HCT116 (cell line): ENCODE data around the gene RIN3. TPM values are rescaled to one million over a fixed set of nuclear protein-coding genes. Genes with fewer than 3 reads are reported as not detected.

Source experiments
- ATAC-seq: fragments of 200-7000 bp; cut with Tn5 transposase; 2 replicates; pipeline ENCODE4 v1.9.1; 2020; ENCODE audit warnings: mild to moderate bottlenecking, moderate library complexity
- BruUV-seq: library from RNA; stranded (reverse); fragments of 400-500 nt; replicated peaks from 2 replicates; lab custom pipeline; 2021; lab: Mats Ljungman, UMichigan
- CTCF ChIA-PET: fragments of 300-600 bp; sonication (Branson Sonifier 250); formaldehyde crosslinking; loops from one replicate; lab custom pipeline; 2021; ENCODE audit warnings: antibody characterized with exemption; lab: Charles Lee
- POLR2A ChIA-PET: fragments of 300-600, 350-600 bp; sonication (Branson Sonifier 250); formaldehyde crosslinking; loops from one replicate; lab custom pipeline; 2021; ENCODE audit warnings: antibody characterized with exemption; lab: Charles Lee
- RAD21 ChIA-PET, 2 experiments: fragments of 300-600 bp; sonication (Branson Sonifier 250); formaldehyde crosslinking; loops; one replicate each; lab custom pipeline; 2023; ENCODE audit warnings: low total read pairs in 2 of 2; ENCODE audit not compliant: uncharacterized antibody in 2 of 2, unreplicated experiment in 2 of 2, low non-redundant PET in 1 of 2; lab: Charles Lee
- DNase-seq: peaks from one replicate; pipeline ENCODE4 v3.0.0-alpha.2; 2010; ENCODE audit warnings: low read depth, low spot score
- H2AFZ ChIP-seq: fragments of 200-600 bp; shearing (Covaris generic), sonication (generic); 2 replicates; pipeline ENCODE4 v1.6.1; 2017; ENCODE audit warnings: low read depth, mixed run types, mixed read lengths, antibody characterized with exemption, low read length; ENCODE audit not compliant: poor library complexity, severe bottlenecking
- H3K27ac ChIP-seq: 2 replicates; pipeline ENCODE4 v1.5.1; 2012; ENCODE audit warnings: low read depth, low read length
- H3K27me3 ChIP-seq: fragments of 200-600 bp; sonication (generic); 2 replicates; pipeline ENCODE4 v1.6.1; 2016; ENCODE audit warnings: mixed run types, low read length, mixed read lengths; ENCODE audit not compliant: insufficient read depth
- H3K36me3 ChIP-seq, 2 experiments: fragments of 200-500 bp in 1 of 2; fragments of 200-600 bp in 1 of 2; sonication (Bioruptor generic) in 1 of 2; sonication (generic) in 1 of 2; 2 replicates each; pipeline versions ENCODE4 v1.5.1 to v1.6.1; 2014 to 2016; ENCODE audit warnings: low read length in 2 of 2, inconsistent platforms in 1 of 2, mixed read lengths in 1 of 2, mixed run types in 1 of 2; ENCODE audit not compliant: insufficient read depth in 2 of 2, control insufficient read depth in 1 of 2
- H3K4me1 ChIP-seq, 2 experiments: fragments of 200-600 bp in 1 of 2; sonication (generic) in 1 of 2; 2 replicates each; pipeline versions ENCODE4 v1.5.1 to v1.6.1; 2012 to 2017; ENCODE audit warnings: low read length in 2 of 2, inconsistent platforms in 1 of 2, mild to moderate bottlenecking in 1 of 2, mixed read lengths in 1 of 2, mixed run types in 1 of 2, moderate library complexity in 1 of 2; ENCODE audit not compliant: insufficient read depth in 2 of 2, control insufficient read depth in 1 of 2
- H3K4me2 ChIP-seq: fragments of 200-600 bp; sonication (generic); 2 replicates; pipeline ENCODE4 v1.6.1; 2017; ENCODE audit warnings: mixed run types, low read length, mixed read lengths
- H3K4me3 ChIP-seq, 2 experiments: fragments of 200-600 bp in 1 of 2; sonication (generic) in 1 of 2; replicated peaks in 1 of 2; 2 replicates each; pipeline ENCODE4 v1.5.1; 2011 to 2016; ENCODE audit warnings: low read length in 2 of 2, control low read depth in 1 of 2, low read depth in 1 of 2, mild to moderate bottlenecking in 1 of 2, mixed read lengths in 1 of 2, mixed run types in 1 of 2
- H3K79me2 ChIP-seq: fragments of 200-600 bp; sonication (generic); 2 replicates; pipeline ENCODE4 v1.6.1; 2017; ENCODE audit warnings: mild to moderate bottlenecking, mixed run types, low read length, moderate library complexity, mixed read lengths; ENCODE audit not compliant: insufficient read depth
- H3K9ac ChIP-seq: fragments of 200-600 bp; sonication (generic); 2 replicates; pipeline ENCODE4 v1.6.1; 2016; ENCODE audit warnings: low read length, mixed read lengths
- H3K9me2 ChIP-seq: fragments of 200-600 bp; sonication (generic), shearing (Covaris generic); 2 replicates; pipeline ENCODE4 v1.6.1; 2017; ENCODE audit warnings: mixed run types, mild to moderate bottlenecking, moderate library complexity; ENCODE audit not compliant: insufficient read depth
- H3K9me3 ChIP-seq, 2 experiments: fragments of 200-500 bp in 1 of 2; fragments of 200-600 bp in 1 of 2; sonication (Bioruptor generic) in 1 of 2; sonication (generic) in 1 of 2; 2 replicates each; pipeline ENCODE4 v1.6.1; 2014 to 2017; ENCODE audit warnings: low read length in 2 of 2, mixed read lengths in 2 of 2, inconsistent platforms in 1 of 2, low read depth in 1 of 2, mild to moderate bottlenecking in 1 of 2, mixed run types in 1 of 2, moderate library complexity in 1 of 2; ENCODE audit not compliant: control insufficient read depth in 1 of 2, insufficient read depth in 1 of 2
- H4K20me1 ChIP-seq: fragments of 200-600 bp; sonication (generic), shearing (Covaris generic); 2 replicates; pipeline ENCODE4 v1.6.1; 2017; ENCODE audit warnings: mixed run types, mild to moderate bottlenecking, moderate library complexity; ENCODE audit not compliant: insufficient read depth
- ATF3 ChIP-seq: IDR thresholded peaks from 2 replicates; pipeline ENCODE4 v1.6.1; 2012
- CBX3 ChIP-seq: IDR thresholded peaks from 2 replicates; pipeline ENCODE4 v1.6.1; 2012; ENCODE audit warnings: low read depth
- CEBPB ChIP-seq: IDR thresholded peaks from 2 replicates; pipeline ENCODE4 v1.6.1; 2012; ENCODE audit warnings: low read depth
- CTCF ChIP-seq, 3 experiments: fragments of 200-600 bp in 1 of 3; sonication (generic) in 1 of 3; IDR thresholded peaks in 2 of 3; conservative IDR thresholded peaks in 1 of 3; 2 replicates each; pipeline ENCODE4 v1.5.1; 2012 to 2017; ENCODE audit warnings: low read depth in 2 of 3, low read length in 2 of 3, antibody characterized with exemption in 1 of 3, borderline replicate concordance in 1 of 3, control low read depth in 1 of 3, mild to moderate bottlenecking in 1 of 3, mixed read lengths in 1 of 3, mixed run types in 1 of 3, moderate library complexity in 1 of 3; ENCODE audit not compliant: insufficient read depth in 1 of 3
- EGR1 ChIP-seq: IDR thresholded peaks from 2 replicates; pipeline ENCODE4 v1.6.1; 2012; ENCODE audit warnings: low read depth
- ELF1 ChIP-seq: IDR thresholded peaks from 2 replicates; pipeline ENCODE4 v1.6.1; 2012; ENCODE audit warnings: low read depth, borderline replicate concordance
- EZH2 ChIP-seq: fragments of 200-600 bp; sonication (generic); IDR thresholded peaks from 2 replicates; pipeline ENCODE4 v1.6.1; 2017; ENCODE audit warnings: antibody characterized with exemption, mixed run types
- EZH2phosphoT487 ChIP-seq: fragments of 200-600 bp; IDR thresholded peaks from 2 replicates; pipeline ENCODE4 v1.6.1; 2018; ENCODE audit warnings: antibody characterized with exemption, borderline replicate concordance
- FOSL1 ChIP-seq: IDR thresholded peaks from 2 replicates; pipeline ENCODE4 v1.6.1; 2012; ENCODE audit warnings: low read depth
- JUND ChIP-seq: IDR thresholded peaks from 2 replicates; pipeline ENCODE4 v1.6.1; 2012
- MAX ChIP-seq: IDR thresholded peaks from 2 replicates; pipeline ENCODE4 v1.6.1; 2012
- POLR2AphosphoS5 ChIP-seq: IDR thresholded peaks from 2 replicates; pipeline ENCODE4 v1.6.1; 2011; ENCODE audit warnings: mild to moderate bottlenecking, low read depth, low read length, moderate library complexity
- RAD21 ChIP-seq: IDR thresholded peaks from 2 replicates; pipeline ENCODE4 v1.6.1; 2012; ENCODE audit warnings: low read depth, mild to moderate bottlenecking
- REST ChIP-seq: IDR thresholded peaks from 2 replicates; pipeline ENCODE4 v1.6.1; 2012; ENCODE audit warnings: low read depth
- SIN3A ChIP-seq: IDR thresholded peaks from 2 replicates; pipeline ENCODE4 v1.6.1; 2012; ENCODE audit warnings: low read depth
- SRF ChIP-seq: IDR thresholded peaks from 2 replicates; pipeline ENCODE4 v1.6.1; 2012; ENCODE audit warnings: low read depth
- ZBTB33 ChIP-seq: IDR thresholded peaks from 2 replicates; pipeline ENCODE4 v1.6.1; 2011; ENCODE audit warnings: mild to moderate bottlenecking, low read length, moderate library complexity; ENCODE audit not compliant: insufficient replicate concordance; ENCODE audit errors: extremely low read depth
- ZFX ChIP-seq: fragments of 450-650 bp; IDR thresholded peaks from 2 replicates; pipeline ENCODE4 v1.6.1; 2017
- intact Hi-C: fragments of 100-400 bp; cut with micrococcal nuclease; formaldehyde crosslinking; loops from 2 replicates; pipeline ENCODE4 v1.10.0; 2022
- total RNA-seq: library from RNA; stranded (reverse); gene quantifications from one replicate; pipeline ENCODE4 v1.2.1, GENCODE V29; 2021; ENCODE audit not compliant: unreplicated experiment

The RIN3 gene
- total RNA-seq, 1 experiment from 2014 or later: 22.2 TPM

- ChIA-PET CTCF (interaction anchor here (0.7 to 1.7 kb wide), 2 partner anchors 9 to 67 kb away, joined by 4 to 9 read pairs; no protein-coding TSS in a partner anchor), POLR2A (no interaction called here), RAD21 (interaction anchor here in 1 of 2 experiments (1.1 kb wide), 1 partner anchor 66 kb away, joined by 3 read pairs; no protein-coding TSS in a partner anchor)
- DNase-seq (no peak), ATAC-seq (no peak)
- H3K9me2 ChIP-seq: no peaks in the 10 kb centered on the region
- H3K27me3 ChIP-seq: no peaks in the 10 kb centered on the region
- peaks cover 0 to 7% of the 10 kb centered on the region in 2 experiments; a peak in 2 of 4 replicates for H3K4me1 ChIP-seq
- no peak overlapping the region for H3K27ac ChIP-seq
- BruUV-seq: no TSS peak
- H3K9me3 ChIP-seq: no peaks in the 10 kb centered on the region
- H3K4me2 ChIP-seq: no peak overlapping the region
- H3K4me3 ChIP-seq: no peak overlapping the region
- H3K36me3 ChIP-seq: 0 out of 4 replicates have a peak, but pooled peaks cover 0 to 3% of the 10 kb centered on the region in 2 experiments
- no peaks in the 10 kb centered on the region for H4K20me1 ChIP-seq
- intact Hi-C loops: no loop called here
- TF ChIP-seq POLR2AphosphoS5 (no peak), REST (no peak), ATF3 (no peak), ELF1 (no peak), JUND (no peak), CEBPB (no peak), EZH2 (no peak), FOSL1 (no peak), CTCF (IDR thresholded peaks at IDR 0.05 in 2 of 3, conservative IDR thresholded peaks at IDR 0.05 in 1 of 3; ENCODE audit: borderline replicate concordance in 1 of 3, insufficient read depth in 1 of 3, low read depth in 2 of 3, low read length in 2 of 3) (no peak), EGR1 (no peak), CBX3 (no peak), SRF (no peak), ZBTB33 (no peak), RAD21 (no peak), ZFX (no peak), EZH2phosphoT487 (no peak), MAX (no peak), SIN3A (no peak)
- H3K79me2 ChIP-seq: no peaks in the 10 kb centered on the region
- no peak overlapping the region for H3K9ac ChIP-seq
- H2AFZ ChIP-seq: no peak overlapping the region
These were observed 204.0 kb downstream of the RIN3 start for GRCh38 chr14:92717571-92718042.
